Loucy (cell line): Measurements from ENCODE around the gene SUSD6.

Source experiments
- H2AFZ ChIP-seq: fragments of 200-600 bp; sonication (generic); 2 replicates; pipeline ENCODE4 v1.6.0; 2016; ENCODE audit warnings: antibody characterized with exemption, mild to moderate bottlenecking, low read length, moderate library complexity
- H3F3A ChIP-seq: fragments of 200-600 bp; 2 replicates; pipeline ENCODE4 v1.6.0; 2016; ENCODE audit warnings: antibody characterized with exemption, low read depth, mild to moderate bottlenecking
- H3K27me3 ChIP-seq: fragments of 200-600 bp; sonication (generic); 2 replicates; pipeline ENCODE4 v1.6.1; 2014; ENCODE audit warnings: low read length, mild to moderate bottlenecking; ENCODE audit not compliant: insufficient read depth, poor library complexity, severe bottlenecking
- H3K36me3 ChIP-seq: fragments of 200-600 bp; sonication (generic); 2 replicates; pipeline ENCODE4 v1.6.1; 2016; ENCODE audit warnings: low read length; ENCODE audit not compliant: insufficient read depth
- H3K4me1 ChIP-seq: fragments of 200-600 bp; sonication (generic); 2 replicates; pipeline ENCODE4 v1.5.1; 2014; ENCODE audit warnings: low read length, mild to moderate bottlenecking; ENCODE audit not compliant: insufficient read depth, poor library complexity, severe bottlenecking
- H3K4me2 ChIP-seq: fragments of 200-600 bp; sonication (generic); 2 replicates; pipeline ENCODE4 v1.6.0; 2014; ENCODE audit warnings: antibody characterized with exemption, low read length, low read depth, mild to moderate bottlenecking; ENCODE audit not compliant: poor library complexity, severe bottlenecking
- H3K4me3 ChIP-seq: fragments of 200-600 bp; sonication (generic); 2 replicates; pipeline ENCODE4 v1.5.1; 2014; ENCODE audit warnings: low read length, mild to moderate bottlenecking, mixed read lengths; ENCODE audit not compliant: poor library complexity, severe bottlenecking
- H3K79me2 ChIP-seq: fragments of 200-600 bp; sonication (generic); 2 replicates; pipeline ENCODE4 v1.6.1; 2014; ENCODE audit warnings: low read length; ENCODE audit not compliant: insufficient read depth
- H3K9ac ChIP-seq: fragments of 200-600 bp; sonication (generic); 2 replicates; pipeline ENCODE4 v1.6.0; 2014; ENCODE audit warnings: mild to moderate bottlenecking, low read depth, low read length, moderate library complexity; ENCODE audit not compliant: poor library complexity, severe bottlenecking
- H3K9me2 ChIP-seq: fragments of 200-600 bp; sonication (generic); replicated peaks from 2 replicates; pipeline ENCODE4 v1.6.1; 2016; ENCODE audit warnings: low read depth, low read length, mixed read lengths
- H3K9me3 ChIP-seq: fragments of 200-600 bp; sonication (generic); 2 replicates; pipeline ENCODE4 v1.6.1; 2014; ENCODE audit warnings: mild to moderate bottlenecking, antibody characterized with exemption, low read length, low read depth; ENCODE audit not compliant: insufficient read depth
- H4K20me1 ChIP-seq: fragments of 200-600 bp; sonication (generic); 2 replicates; pipeline ENCODE4 v1.6.0; 2014; ENCODE audit warnings: antibody characterized with exemption, low read length, mild to moderate bottlenecking; ENCODE audit not compliant: insufficient read depth, poor library complexity, severe bottlenecking
- CTCF ChIP-seq: fragments of 200-600 bp; sonication (generic); conservative IDR thresholded peaks from 2 replicates; pipeline ENCODE4 v1.5.1; 2014; ENCODE audit warnings: mild to moderate bottlenecking, antibody characterized with exemption, low read length
- EZH2phosphoT487 ChIP-seq: fragments of 200-600 bp; IDR thresholded peaks from 2 replicates; pipeline ENCODE4 v1.6.1; 2018; ENCODE audit warnings: antibody characterized with exemption, mild to moderate bottlenecking, moderate library complexity, borderline replicate concordance

Gene SUSD6

DNA sequence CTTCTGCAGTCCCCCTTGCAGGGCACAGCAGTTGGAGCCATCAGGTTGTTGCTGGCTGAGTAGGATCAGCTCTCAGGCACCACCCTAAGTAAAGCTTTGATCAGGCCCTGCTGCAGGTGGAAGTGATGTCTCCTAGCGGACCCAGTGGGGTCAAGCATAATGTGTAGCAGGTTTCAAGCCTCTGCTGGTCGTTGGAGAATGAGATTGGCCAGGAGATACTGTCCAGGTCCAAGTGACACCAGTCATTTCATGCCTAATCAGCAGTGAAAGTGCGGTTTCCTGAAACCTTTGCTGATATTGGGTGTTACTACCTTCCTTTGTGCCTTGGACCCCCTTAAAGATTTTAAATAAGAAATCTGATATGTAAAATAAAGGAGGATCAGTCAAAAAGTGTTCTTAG is 72.6 kb downstream of the SUSD6 start:
- no peaks in the 10 kb centered on the region for H3F3A ChIP-seq
- H3K4me2 ChIP-seq, result no peak overlapping the region
- H2AFZ ChIP-seq, result no peak overlapping the region
- no peaks in the 10 kb centered on the region for H3K27me3 ChIP-seq
- peaks cover 8% of the 10 kb centered on the region for H4K20me1 ChIP-seq
- peaks cover 96% of the 10 kb centered on the region for H3K79me2 ChIP-seq
- TF ChIP-seq EZH2phosphoT487, result no peak
- H3K4me3 ChIP-seq, result no peak overlapping the region
- no peaks in the 10 kb centered on the region for H3K36me3 ChIP-seq
- H3K9ac ChIP-seq, result no peak overlapping the region
- H3K9me2 ChIP-seq, result no peaks in the 10 kb centered on the region
- H3K4me1 ChIP-seq, result peaks cover 54% of the 10 kb centered on the region
- H3K9me3 ChIP-seq, result no peaks in the 10 kb centered on the region

- H2AFZ ChIP-seq, result no peak overlapping the region
- no peaks in the 10 kb centered on the region for H3K9me2 ChIP-seq
- H3K4me3 ChIP-seq, result no peak overlapping the region
- TF ChIP-seq EZH2phosphoT487 (no peak), CTCF (no peak)
- no peaks in the 10 kb centered on the region; the same call in 1 of the 2 replicates for H3K36me3 ChIP-seq
- H3K4me1 ChIP-seq, result peaks cover 54% of the 10 kb centered on the region
- H3K4me2 ChIP-seq, result no peak overlapping the region
- peaks cover 97% of the 10 kb centered on the region for H3K79me2 ChIP-seq
- peaks cover 8% of the 10 kb centered on the region for H4K20me1 ChIP-seq
- no peak overlapping the region for H3K9ac ChIP-seq
- H3K27me3 ChIP-seq, result no peaks in the 10 kb centered on the region
- no peaks in the 10 kb centered on the region for H3K9me3 ChIP-seq
- H3F3A ChIP-seq, result no peaks in the 10 kb centered on the region
Measured at GRCh38 chr14:69684461-69685217, 73.2 kb downstream of the SUSD6 start.

- H4K20me1 ChIP-seq, result peaks cover 8% of the 10 kb centered on the region
- H3K4me1 ChIP-seq, result peaks cover 54% of the 10 kb centered on the region
- no peak overlapping the region for H3K4me2 ChIP-seq
- no peak overlapping the region for H2AFZ ChIP-seq
- H3K79me2 ChIP-seq, result peaks cover 97% of the 10 kb centered on the region
- no peaks in the 10 kb centered on the region for H3K27me3 ChIP-seq
- H3K9me3 ChIP-seq, result no peaks in the 10 kb centered on the region
- H3F3A ChIP-seq, result no peaks in the 10 kb centered on the region
- peaks cover 3% of the 10 kb centered on the region; the same call in 1 of the 2 replicates for H3K36me3 ChIP-seq
- H3K9me2 ChIP-seq, result no peaks in the 10 kb centered on the region
- H3K9ac ChIP-seq, result no peak overlapping the region
- TF ChIP-seq EZH2phosphoT487 (no peak), CTCF (no peak)
- no peak overlapping the region for H3K4me3 ChIP-seq
Measured at GRCh38 chr14:69685218-69685616, 73.8 kb downstream of the SUSD6 start.

DNA sequence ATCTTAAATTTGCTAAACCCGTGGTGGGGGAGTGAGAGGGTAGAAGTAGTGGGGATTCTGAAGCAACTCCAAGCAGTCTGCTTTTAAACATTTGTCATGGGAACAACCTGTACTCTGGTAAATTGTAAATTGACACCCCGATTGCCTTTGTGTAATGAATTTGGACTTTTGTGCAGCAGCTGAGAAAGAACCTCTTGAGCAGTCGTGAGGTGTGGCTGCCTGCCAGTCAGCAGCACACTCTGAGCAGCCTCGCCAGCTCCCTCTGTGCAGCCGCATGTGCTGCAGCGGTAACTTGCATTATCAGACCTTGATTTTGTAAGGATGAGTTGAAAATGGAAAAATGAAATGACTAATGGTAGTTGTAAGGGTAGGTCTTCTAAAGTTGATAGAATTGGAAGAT is 74.3 kb downstream of the SUSD6 start:
- H3K36me3 ChIP-seq, result peaks cover 8% of the 10 kb centered on the region; the same call in 1 of the 2 replicates
- peaks cover 8% of the 10 kb centered on the region for H4K20me1 ChIP-seq
- no peak overlapping the region for H3K4me2 ChIP-seq
- peaks cover 97% of the 10 kb centered on the region for H3K79me2 ChIP-seq
- TF ChIP-seq EZH2phosphoT487, result no peak
- no peaks in the 10 kb centered on the region for H3K9me3 ChIP-seq
- no peak overlapping the region for H3K9ac ChIP-seq
- H3F3A ChIP-seq, result no peaks in the 10 kb centered on the region
- H2AFZ ChIP-seq, result no peak overlapping the region
- peaks cover 51% of the 10 kb centered on the region for H3K4me1 ChIP-seq
- H3K9me2 ChIP-seq, result no peaks in the 10 kb centered on the region
- no peak overlapping the region for H3K4me3 ChIP-seq
- no peaks in the 10 kb centered on the region for H3K27me3 ChIP-seq
